ENCODE results near the gene FMN1. TPM values are rescaled to one million over a fixed set of nuclear protein-coding genes. Genes with fewer than 3 reads are reported as not detected.

FMN1 gene
- polyA plus RNA-seq, 1 experiment, result 3.7 TPM

DNA sequence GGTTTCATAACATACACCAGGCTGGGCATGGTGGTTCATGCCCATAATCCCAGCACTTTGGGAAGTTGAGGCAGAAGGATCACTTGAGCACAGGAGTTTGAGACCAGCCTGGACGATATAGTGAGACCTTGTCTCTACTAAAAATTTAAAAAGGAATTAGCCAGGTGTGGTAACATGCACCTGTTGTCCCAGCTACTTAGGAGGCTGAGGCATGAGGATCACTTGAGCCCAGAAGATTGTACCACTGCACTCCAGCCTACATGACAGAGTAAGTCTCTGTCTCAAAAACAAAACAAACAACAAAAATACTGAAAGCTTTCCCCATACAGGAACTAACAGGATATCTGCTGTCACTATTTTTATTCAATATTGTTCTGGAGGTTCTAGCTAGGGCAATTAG is 455.8 kb downstream of the FMN1 start:
- ChIA-PET POLR2A (interaction anchor here (1.3 kb wide), 1 partner anchor 80 kb away, joined by 3 read pairs; no protein-coding TSS in a partner anchor), CTCF (interaction anchor here (0.6 to 0.7 kb wide), 4 partner anchors 29 to 216 kb away, joined by 3 to 12 read pairs (median 4); no protein-coding TSS in a partner anchor)
- no peaks in the 10 kb centered on the region for H3K27me3 ChIP-seq (ENCODE audit: control insufficient read depth, insufficient read depth, low read length)
- no peak overlapping the region for H3K27ac ChIP-seq (ENCODE audit: low read depth, low read length)
- H3K4me3 ChIP-seq (ENCODE audit: low read depth, low read length), result no peak overlapping the region
- DNase-seq (ENCODE audit: low read depth, low spot score), result no peak
- no peaks in the 10 kb centered on the region for H3K9me3 ChIP-seq (ENCODE audit: control insufficient read depth, insufficient read depth, low read length)
- TF ChIP-seq, protein P1, sequence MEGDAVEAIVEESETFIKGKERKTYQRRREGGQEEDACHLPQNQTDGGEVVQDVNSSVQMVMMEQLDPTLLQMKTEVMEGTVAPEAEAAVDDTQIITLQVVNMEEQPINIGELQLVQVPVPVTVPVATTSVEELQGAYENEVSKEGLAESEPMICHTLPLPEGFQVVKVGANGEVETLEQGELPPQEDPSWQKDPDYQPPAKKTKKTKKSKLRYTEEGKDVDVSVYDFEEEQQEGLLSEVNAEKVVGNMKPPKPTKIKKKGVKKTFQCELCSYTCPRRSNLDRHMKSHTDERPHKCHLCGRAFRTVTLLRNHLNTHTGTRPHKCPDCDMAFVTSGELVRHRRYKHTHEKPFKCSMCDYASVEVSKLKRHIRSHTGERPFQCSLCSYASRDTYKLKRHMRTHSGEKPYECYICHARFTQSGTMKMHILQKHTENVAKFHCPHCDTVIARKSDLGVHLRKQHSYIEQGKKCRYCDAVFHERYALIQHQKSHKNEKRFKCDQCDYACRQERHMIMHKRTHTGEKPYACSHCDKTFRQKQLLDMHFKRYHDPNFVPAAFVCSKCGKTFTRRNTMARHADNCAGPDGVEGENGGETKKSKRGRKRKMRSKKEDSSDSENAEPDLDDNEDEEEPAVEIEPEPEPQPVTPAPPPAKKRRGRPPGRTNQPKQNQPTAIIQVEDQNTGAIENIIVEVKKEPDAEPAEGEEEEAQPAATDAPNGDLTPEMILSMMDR (IDR thresholded peaks at IDR 0.05; ENCODE audit: low read depth, low read length), result no peak

GRCh38 chr15:32737304-32737703 is 457.2 kb downstream of the FMN1 start:
- Histone ChIP-seq H3K27me3 (ENCODE audit: control insufficient read depth, insufficient read depth, low read length) (no peaks in the 10 kb centered on the region), H3K27ac (ENCODE audit: low read depth, low read length) (no peak overlapping the region), H3K9me3 (ENCODE audit: control insufficient read depth, insufficient read depth, low read length) (no peaks in the 10 kb centered on the region), H3K4me3 (ENCODE audit: low read depth, low read length) (no peak overlapping the region)
- no peak for DNase-seq (ENCODE audit: low read depth, low spot score)
- POLR2A ChIA-PET, result no interaction called here
- TF ChIP-seq, protein P1 (IDR thresholded peaks at IDR 0.05; ENCODE audit: low read depth, low read length), result no peak
- CTCF ChIA-PET, result interaction anchor here (1.0 to 1.5 kb wide), 2 partner anchors 75 to 258 kb away, joined by 4 to 6 read pairs; no protein-coding TSS in a partner anchor

- no peaks in the 10 kb centered on the region for H3K9me3 ChIP-seq (ENCODE audit: control insufficient read depth, insufficient read depth, low read length)
- ChIA-PET POLR2A (interaction anchor here (1.1 kb wide), 1 partner anchor 74 kb away, joined by 4 read pairs; no protein-coding TSS in a partner anchor), CTCF (interaction anchor here (1.5 to 1.9 kb wide), 2 partner anchors 74 kb away, joined by 6 to 11 read pairs; no protein-coding TSS in a partner anchor)
- no peak overlapping the region for H3K4me3 ChIP-seq (ENCODE audit: low read depth, low read length)
- H3K27me3 ChIP-seq (ENCODE audit: control insufficient read depth, insufficient read depth, low read length), result no peaks in the 10 kb centered on the region
- no peak for DNase-seq (ENCODE audit: low read depth, low spot score)
- TF ChIP-seq, protein P1 (IDR thresholded peaks at IDR 0.05; ENCODE audit: low read depth, low read length), result no peak
- H3K27ac ChIP-seq (ENCODE audit: low read depth, low read length), result no peak overlapping the region
These were observed 457.8 kb downstream of the FMN1 start for GRCh38 chr15:32736701-32737061.

DNA sequence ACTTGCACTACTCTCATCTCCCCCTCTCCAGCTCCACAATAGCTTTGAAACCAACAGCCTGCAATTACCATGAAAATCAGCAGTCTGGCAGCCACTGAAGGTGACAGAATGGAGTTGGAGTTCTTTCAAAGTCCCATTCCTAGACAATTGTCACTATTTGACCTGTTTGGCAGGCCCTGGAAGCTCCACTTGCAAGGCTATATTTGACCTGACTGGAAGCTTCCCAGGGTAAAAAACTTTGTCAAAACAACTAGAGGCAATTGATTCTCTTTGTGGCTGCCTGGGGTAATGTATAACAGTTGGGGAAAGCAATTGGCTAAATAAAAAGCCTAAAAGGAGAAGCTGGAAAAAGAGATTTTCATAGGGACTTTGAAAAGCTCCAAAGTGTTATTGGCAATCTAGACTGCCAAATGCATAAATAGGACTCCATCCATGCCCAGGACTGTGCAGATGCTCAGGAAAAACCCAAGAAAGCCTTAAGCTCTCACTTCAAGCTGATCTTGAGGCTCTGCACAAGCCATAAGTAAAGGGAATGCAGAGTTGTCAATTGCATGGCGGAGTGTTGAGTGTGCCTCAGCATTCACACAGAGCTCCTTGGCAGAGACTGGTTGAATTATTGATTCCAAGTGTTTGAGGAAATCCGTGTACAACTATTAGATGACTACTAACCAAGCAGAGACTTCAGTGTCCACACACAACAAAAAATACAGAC is 458.4 kb downstream of the FMN1 start:
- no peak overlapping the region for H3K4me3 ChIP-seq (ENCODE audit: low read depth, low read length)
- H3K27me3 ChIP-seq (ENCODE audit: control insufficient read depth, insufficient read depth, low read length), result no peaks in the 10 kb centered on the region
- CTCF ChIA-PET, result interaction anchor here (1.2 to 1.9 kb wide), 2 partner anchors 74 to 259 kb away, joined by 3 to 11 read pairs; no protein-coding TSS in a partner anchor
- TF ChIP-seq, protein P1 (IDR thresholded peaks at IDR 0.05; ENCODE audit: low read depth, low read length), result no peak
- no peak for DNase-seq (ENCODE audit: low read depth, low spot score)
- POLR2A ChIA-PET, result interaction anchor here (0.9 to 1.1 kb wide), 2 partner anchors 74 to 83 kb away, joined by 3 to 4 read pairs; no protein-coding TSS in a partner anchor
- no peak overlapping the region for H3K27ac ChIP-seq (ENCODE audit: low read depth, low read length)
- no peaks in the 10 kb centered on the region for H3K9me3 ChIP-seq (ENCODE audit: control insufficient read depth, insufficient read depth, low read length)

DNA sequence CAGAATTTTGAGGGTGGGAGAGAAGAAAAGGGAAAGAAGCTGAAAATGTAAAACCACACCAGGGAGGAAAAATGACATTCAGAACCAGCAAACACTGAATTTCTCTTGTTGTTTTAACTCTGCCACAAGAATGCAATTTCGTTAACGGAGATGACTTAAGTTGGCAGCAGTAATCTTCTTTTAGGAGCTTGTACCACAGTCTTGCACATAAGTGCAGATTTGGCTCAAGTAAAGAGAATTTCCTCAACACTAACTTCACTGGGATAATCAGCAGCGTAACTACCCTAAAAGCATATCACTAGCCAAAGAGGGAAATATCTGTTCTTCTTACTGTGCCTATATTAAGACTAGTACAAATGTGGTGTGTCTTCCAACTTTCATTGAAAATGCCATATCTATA is 461.2 kb downstream of the FMN1 start:
- no peak overlapping the region for H3K4me3 ChIP-seq (ENCODE audit: low read depth, low read length)

More for the DNA sequence above, 461.2 kb downstream of the FMN1 start:
- no peak for DNase-seq (ENCODE audit: low read depth, low spot score)
- TF ChIP-seq, protein P1 (IDR thresholded peaks at IDR 0.05; ENCODE audit: low read depth, low read length), result no peak
- H3K27me3 ChIP-seq (ENCODE audit: control insufficient read depth, insufficient read depth, low read length), result no peaks in the 10 kb centered on the region
- ChIA-PET CTCF (interaction anchor here (0.9 to 1.3 kb wide), 2 partner anchors 11 to 70 kb away, joined by 3 read pairs; no protein-coding TSS in a partner anchor), POLR2A (no interaction called here)
- no peak overlapping the region for H3K27ac ChIP-seq (ENCODE audit: low read depth, low read length)
- no peaks in the 10 kb centered on the region; the same call in 1 of the 2 replicates for H3K9me3 ChIP-seq (ENCODE audit: control insufficient read depth, insufficient read depth, low read length)

Data from AG04450 (cell line).